OCI-LY1 (cell line): Measurements from ENCODE around the gene ADARB2.

ENCODE experiments used
- EZH2 ChIP-seq: fragments of 200-600 bp; sonication (generic), shearing (Covaris generic); IDR thresholded peaks from 2 replicates; pipeline ENCODE4 v1.8.0; 2017; ENCODE audit warnings: borderline replicate concordance, mixed run types, mild to moderate bottlenecking, antibody characterized with exemption, low read length, moderate library complexity, mixed read lengths
- TF ChIP-seq, protein P1 (sequence below): fragments of 200-600 bp; sonication (generic), shearing (Covaris generic); IDR thresholded peaks from 2 replicates; pipeline ENCODE4 v1.5.1; 2017; ENCODE audit warnings: mild to moderate bottlenecking, antibody characterized with exemption, low read length, moderate library complexity, mixed read lengths

- TF ChIP-seq, protein P1, sequence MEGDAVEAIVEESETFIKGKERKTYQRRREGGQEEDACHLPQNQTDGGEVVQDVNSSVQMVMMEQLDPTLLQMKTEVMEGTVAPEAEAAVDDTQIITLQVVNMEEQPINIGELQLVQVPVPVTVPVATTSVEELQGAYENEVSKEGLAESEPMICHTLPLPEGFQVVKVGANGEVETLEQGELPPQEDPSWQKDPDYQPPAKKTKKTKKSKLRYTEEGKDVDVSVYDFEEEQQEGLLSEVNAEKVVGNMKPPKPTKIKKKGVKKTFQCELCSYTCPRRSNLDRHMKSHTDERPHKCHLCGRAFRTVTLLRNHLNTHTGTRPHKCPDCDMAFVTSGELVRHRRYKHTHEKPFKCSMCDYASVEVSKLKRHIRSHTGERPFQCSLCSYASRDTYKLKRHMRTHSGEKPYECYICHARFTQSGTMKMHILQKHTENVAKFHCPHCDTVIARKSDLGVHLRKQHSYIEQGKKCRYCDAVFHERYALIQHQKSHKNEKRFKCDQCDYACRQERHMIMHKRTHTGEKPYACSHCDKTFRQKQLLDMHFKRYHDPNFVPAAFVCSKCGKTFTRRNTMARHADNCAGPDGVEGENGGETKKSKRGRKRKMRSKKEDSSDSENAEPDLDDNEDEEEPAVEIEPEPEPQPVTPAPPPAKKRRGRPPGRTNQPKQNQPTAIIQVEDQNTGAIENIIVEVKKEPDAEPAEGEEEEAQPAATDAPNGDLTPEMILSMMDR: no peak
- no peak for TF ChIP-seq EZH2
Observed at GRCh38 chr10:1390200-1390599, 347.1 kb downstream of the ADARB2 start.
